ENCODE data around the gene EEPD1.

- TF ChIP-seq CTCF (IDR thresholded peaks at IDR 0.05) (no peak), POLR2A (IDR thresholded peaks at IDR 0.05) (no peak)
Observed at GRCh38 chr7:36312915-36313334, 159.9 kb downstream of the EEPD1 start.
